ENCODE data around the gene MAPKAPK2.

GRCh38 chr1:206647224-206647623 lies 37.5 kb upstream of the MAPKAPK2 start:
- TF ChIP-seq CTCF (IDR thresholded peaks at IDR 0.05), result no peak
- TF ChIP-seq POLR2A (IDR thresholded peaks at IDR 0.05), result no peak
- no peak for TF ChIP-seq POLR2AphosphoS5 (IDR thresholded peaks at IDR 0.05)
